LNCAP (cell line): ENCODE results near the gene PRKG1.

Experiments used
- CTCF ChIP-seq: fragments of 450-650 bp; IDR thresholded peaks from 2 replicates; pipeline ENCODE4 v1.5.1; 2017; ENCODE audit warnings: mild to moderate bottlenecking

PRKG1 gene

DNA sequence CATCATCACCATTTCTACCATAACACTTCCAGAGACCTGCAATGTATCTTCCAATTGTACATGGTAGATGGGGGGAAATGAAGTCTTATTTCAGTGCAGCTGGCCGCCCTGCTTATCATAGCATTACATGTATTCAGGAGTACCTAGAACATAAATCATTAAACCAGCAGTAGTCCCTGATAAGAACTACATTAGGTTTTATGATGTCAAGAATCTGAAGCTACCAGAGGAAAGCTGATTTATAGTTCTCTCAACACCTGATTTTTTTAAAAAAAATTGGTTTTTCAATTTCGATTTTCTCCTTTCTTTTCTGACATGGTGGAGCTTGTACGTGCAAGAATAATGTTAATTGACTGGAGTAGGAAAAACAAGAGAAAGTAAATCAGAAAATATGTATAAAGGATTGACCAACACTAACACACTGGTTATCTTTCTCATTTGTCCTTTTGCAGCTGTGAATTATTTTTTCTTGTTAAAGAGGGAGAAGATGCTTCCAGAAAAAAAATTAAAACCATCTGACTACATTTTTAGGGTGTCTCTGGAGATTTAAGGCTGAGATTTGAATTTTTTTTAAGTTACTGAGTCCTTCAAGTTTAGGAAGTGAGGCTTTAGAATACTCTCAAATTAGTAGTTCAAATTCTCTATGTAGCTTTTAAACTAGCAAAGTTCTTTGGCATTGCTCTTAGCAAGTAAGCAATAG lies 566.0 kb downstream of the PRKG1 start:
- TF ChIP-seq CTCF: no peak

- no peak for TF ChIP-seq CTCF
These were observed 568.3 kb downstream of the PRKG1 start for GRCh38 chr10:51642581-51642980.

DNA sequence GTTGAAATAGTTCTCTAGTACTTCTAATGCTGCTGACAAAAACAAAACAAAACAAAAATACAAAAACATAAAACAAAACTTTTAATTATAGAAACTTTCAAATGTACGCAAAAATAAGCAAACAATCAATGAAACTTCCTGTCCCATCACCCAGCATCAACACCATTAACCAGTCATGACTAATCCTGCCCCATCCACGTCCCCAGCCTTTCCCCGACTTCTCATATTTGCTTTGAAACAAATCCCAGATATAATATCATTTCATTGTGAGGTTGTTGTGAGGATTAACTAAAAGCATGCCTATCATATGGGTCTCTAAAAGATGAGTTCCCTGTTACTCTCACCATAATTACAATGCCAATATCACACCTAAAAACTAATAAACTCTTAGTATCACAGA lies 569.4 kb downstream of the PRKG1 start:
- no peak for TF ChIP-seq CTCF

DNA sequence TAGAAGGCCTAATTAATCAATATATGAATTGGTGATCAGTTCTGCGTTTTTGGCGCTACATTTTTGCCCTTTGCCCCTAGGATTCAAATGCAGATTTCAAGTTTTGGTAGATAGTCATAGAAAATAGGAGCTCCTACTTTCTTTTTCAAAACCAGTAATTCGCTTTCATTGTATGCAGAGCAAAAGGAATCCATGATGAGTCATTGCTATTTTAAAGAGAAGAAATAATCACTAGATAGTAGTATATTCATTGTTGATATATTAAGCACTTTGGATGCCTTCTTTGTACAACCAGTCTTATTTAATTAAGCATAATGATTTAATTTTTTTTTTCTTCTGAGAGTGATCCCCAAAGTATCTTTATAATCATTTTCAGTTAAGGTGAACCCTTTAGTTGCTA lies 574.8 kb downstream of the PRKG1 start:
- TF ChIP-seq CTCF: no peak

DNA sequence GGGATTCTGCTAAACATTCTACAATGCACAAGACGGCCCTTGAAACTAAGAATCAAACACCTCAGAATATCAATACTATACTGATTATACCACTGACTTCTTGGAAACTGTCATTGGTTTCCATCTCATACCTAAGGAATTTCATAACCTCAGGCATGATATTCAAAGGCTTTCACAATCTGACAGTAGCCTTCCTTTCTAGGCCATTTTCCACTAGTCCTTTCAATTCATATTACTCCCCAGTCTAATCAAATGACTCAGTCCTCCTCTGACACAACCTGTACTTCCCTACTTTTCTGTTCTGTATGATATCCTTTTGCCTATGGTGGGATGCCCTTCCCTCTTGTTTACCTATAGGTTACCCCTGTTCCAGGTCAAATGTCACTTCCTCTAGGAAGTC lies 576.8 kb downstream of the PRKG1 start:
- TF ChIP-seq CTCF: no peak

- TF ChIP-seq CTCF: no peak
These were observed 578.7 kb downstream of the PRKG1 start for GRCh38 chr10:51653025-51653424.

DNA sequence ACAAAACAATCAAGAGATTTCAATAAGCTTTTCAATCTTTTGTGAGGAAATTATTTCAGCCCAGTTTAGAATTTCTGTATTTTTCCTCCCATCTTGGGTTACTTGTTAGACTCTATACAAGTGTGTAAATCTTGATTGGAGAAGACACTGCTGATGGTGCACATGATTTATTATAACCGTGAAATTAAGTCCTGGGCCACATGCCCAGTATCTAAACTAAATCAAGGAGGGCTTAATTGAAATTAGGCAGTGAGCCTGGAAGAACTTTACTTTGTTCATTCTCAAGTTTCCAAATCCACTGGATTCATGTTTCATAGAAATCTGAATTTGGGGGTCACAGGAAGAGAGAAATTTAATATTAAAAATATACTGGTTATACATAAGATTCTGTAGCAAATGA lies 580.6 kb downstream of the PRKG1 start:
- no peak for TF ChIP-seq CTCF

DNA sequence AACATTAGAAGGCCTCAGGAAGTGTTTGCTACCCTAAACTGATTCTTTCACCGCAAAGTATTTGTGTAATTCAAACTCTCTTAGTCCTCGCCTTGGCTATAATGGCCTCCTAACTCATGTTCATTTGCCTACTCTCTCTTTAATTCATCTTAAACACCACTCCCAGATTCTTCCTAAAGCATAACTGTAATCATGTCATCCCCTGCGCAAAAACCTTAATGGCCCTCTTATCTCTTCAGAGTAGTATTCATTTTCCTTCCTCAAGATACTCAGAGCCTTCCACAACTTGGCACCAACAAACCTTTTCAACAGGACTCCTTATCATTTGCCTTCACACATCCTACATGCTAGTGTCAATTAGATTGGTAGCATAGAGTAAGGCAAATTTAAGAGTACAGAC lies 582.2 kb downstream of the PRKG1 start:
- no peak for TF ChIP-seq CTCF
